HG03097 (cell line): ENCODE data around the gene WWOX.

Experiments used
- ATAC-seq: cut with Tn5 transposase; IDR thresholded peaks from one replicate; pipeline ENCODE4 v1.9.1; 2021; ENCODE audit not compliant: unreplicated experiment, low FRiP score

WWOX gene

GRCh38 chr16:78656887-78657286, 557.4 kb downstream of the WWOX start:
- no peak for ATAC-seq

- ATAC-seq: no peak
Observed at GRCh38 chr16:78659216-78659615, 559.8 kb downstream of the WWOX start.

- no peak for ATAC-seq
Observed at GRCh38 chr16:78659668-78660217, 560.3 kb downstream of the WWOX start.

- ATAC-seq: no peak
Observed at GRCh38 chr16:78660795-78661194, 561.3 kb downstream of the WWOX start.

GRCh38 chr16:78663690-78664089, 564.2 kb downstream of the WWOX start:
- no peak for ATAC-seq

GRCh38 chr16:78664811-78665772, 565.6 kb downstream of the WWOX start:
- ATAC-seq: no peak

GRCh38 chr16:78666318-78666717, 566.9 kb downstream of the WWOX start:
- ATAC-seq: no peak

- ATAC-seq: no peak
Observed at GRCh38 chr16:78667675-78668074, 568.2 kb downstream of the WWOX start.

GRCh38 chr16:78668393-78668792, 568.9 kb downstream of the WWOX start:
- no peak for ATAC-seq

- no peak for ATAC-seq
Observed at GRCh38 chr16:78669994-78670393, 570.5 kb downstream of the WWOX start.

- no peak for ATAC-seq
Observed at GRCh38 chr16:78672779-78673556, 573.5 kb downstream of the WWOX start.

- ATAC-seq: no peak
Observed at GRCh38 chr16:78673884-78674283, 574.4 kb downstream of the WWOX start.

- no peak for ATAC-seq
Observed at GRCh38 chr16:78675312-78675711, 575.9 kb downstream of the WWOX start.

- no peak for ATAC-seq
Observed at GRCh38 chr16:78675951-78676792, 576.7 kb downstream of the WWOX start.

GRCh38 chr16:78677181-78677731, 577.8 kb downstream of the WWOX start:
- ATAC-seq: no peak

GRCh38 chr16:78679546-78679945, 580.1 kb downstream of the WWOX start:
- no peak for ATAC-seq

GRCh38 chr16:78681743-78682142, 582.3 kb downstream of the WWOX start:
- no peak for ATAC-seq

- no peak for ATAC-seq
Observed at GRCh38 chr16:78684030-78684611, 584.7 kb downstream of the WWOX start.

- ATAC-seq: no peak
Observed at GRCh38 chr16:78684655-78685375, 585.4 kb downstream of the WWOX start.
